Hypothalamus (tissue), 51 donors: ENCODE measurements around the gene PXMP2.
"Not testable (repeated sequence)": the region's sequence is repeated elsewhere in the genome, so short reads cannot be mapped to it uniquely, and the experiment has no call there.

ENCODE experiments used
- DNase-seq, 51 donors: peaks; one replicate each; lab custom pipeline; 2025; lab: John Stamatoyannopoulos, UW

Gene PXMP2

DNA sequence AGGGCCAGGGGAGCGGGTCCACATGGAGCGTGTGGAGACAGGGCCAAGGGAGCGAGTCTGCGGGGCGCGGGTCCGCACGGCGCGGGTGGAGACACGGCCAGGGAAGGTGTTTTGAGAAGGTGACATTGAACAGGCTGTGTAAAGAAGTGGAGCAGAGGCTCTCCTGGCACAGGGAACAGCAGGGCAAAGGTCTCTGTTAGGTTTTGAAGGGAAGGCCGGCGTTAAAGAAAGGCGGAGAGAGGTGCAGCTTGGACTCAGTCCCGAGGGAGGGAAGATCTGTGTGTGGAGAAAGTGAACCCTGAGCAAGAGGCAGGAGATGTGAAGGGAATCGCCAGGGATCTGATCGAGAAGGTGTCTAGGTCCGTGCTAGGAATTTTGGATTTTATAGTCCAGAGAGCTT lies 1.8 kb downstream of the PXMP2 start:
- DNase-seq, result no peak

GRCh38 chr12:132690112-132690511 lies 2.7 kb downstream of the PXMP2 start:
- no peak for DNase-seq

GRCh38 chr12:132692030-132692429 lies 4.6 kb downstream of the PXMP2 start:
- DNase-seq, result not testable (repeated sequence)

DNA sequence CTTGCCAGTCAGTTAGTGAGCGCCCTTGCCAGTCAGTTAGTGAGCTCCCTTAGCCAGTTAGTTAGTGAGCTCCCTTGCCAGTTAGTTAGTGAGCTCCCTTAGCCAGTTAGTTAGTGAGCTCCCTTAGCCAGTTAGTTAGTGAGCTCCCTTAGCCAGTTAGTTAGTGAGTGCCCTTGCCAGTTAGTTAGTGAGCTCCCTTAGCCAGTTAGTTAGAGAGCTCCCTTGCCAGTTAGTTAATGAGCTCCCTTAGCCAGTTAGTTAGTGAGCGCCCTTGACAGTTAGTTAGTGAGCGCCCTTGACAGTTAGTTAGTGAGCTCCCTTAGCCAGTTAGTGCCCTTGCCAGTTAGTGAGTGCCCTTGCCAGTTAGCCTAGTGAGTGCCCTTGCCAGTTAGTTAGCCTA lies 7.5 kb downstream of the PXMP2 start:
- DNase-seq, result not testable (repeated sequence)

GRCh38 chr12:132695431-132695830 lies 8.0 kb downstream of the PXMP2 start:
- no peak for DNase-seq

DNA sequence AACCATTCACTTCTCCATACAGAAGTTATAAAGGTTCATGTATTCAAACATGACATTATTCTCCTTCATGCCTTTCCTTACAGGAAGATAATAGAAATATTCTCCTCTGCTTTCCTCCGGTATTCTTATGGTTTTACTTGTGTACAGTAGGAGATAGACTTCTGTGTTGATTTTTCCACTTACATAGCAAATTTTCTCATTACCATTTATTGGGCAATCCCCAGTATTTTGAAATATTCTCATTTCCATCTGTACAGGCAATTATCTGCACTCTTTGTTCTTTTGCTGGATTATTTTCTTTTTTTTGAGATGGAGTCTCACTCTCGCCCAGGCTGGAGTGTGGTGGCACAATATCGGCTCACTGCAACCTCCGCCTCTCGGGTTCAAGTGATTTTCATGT lies 11.0 kb downstream of the PXMP2 start:
- DNase-seq, result no peak

GRCh38 chr12:132700212-132700822 lies 12.9 kb downstream of the PXMP2 start:
- DNase-seq, result no peak

GRCh38 chr12:132702640-132703039 lies 15.3 kb downstream of the PXMP2 start:
- no peak for DNase-seq

DNA sequence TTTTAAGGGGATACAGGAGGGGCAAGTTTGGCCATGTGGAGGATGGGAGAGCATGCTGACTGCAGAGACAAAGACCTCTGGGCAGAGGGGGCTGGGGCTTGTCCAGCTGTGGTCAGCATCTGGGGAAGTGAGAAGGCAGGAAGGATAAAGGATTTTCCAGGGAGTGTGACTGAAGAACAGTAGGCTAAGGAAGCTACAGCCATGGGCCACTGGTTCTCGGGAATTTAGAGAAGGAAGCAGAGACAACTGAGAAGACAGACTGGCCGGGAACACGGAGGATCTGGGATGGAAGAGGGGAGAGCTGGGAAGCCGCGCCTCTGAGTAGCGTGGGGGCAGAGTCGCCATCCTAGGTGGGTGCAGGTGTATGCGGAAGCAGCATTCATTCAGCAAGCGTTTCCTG lies 16.3 kb downstream of the PXMP2 start:
- no peak for DNase-seq

- no peak for DNase-seq
These were observed 19.9 kb downstream of the PXMP2 start for GRCh38 chr12:132707241-132707640.

GRCh38 chr12:132708150-132708549 lies 20.8 kb downstream of the PXMP2 start:
- no peak for DNase-seq

DNA sequence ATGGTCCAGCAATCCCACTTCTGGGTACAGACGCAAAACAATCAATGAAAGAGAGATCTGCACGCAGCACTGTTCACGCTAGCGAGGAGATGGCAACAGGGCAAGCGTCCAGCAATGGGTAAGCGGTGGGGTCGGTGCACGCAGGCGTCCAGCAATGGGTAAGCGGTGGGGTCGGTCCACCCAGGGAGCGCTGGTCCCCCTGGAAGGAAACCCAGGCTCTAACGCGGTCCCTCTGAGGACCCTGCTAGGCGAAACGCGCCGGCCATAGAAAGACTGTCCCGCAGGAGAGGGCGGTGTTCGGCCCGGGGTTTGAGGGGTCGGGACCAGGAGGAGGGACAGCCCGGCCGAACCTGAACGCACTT lies 22.6 kb downstream of the PXMP2 start:
- DNase-seq, result peak in 6 of 51 donors; percentile 23 to 46 (median 41)

DNA sequence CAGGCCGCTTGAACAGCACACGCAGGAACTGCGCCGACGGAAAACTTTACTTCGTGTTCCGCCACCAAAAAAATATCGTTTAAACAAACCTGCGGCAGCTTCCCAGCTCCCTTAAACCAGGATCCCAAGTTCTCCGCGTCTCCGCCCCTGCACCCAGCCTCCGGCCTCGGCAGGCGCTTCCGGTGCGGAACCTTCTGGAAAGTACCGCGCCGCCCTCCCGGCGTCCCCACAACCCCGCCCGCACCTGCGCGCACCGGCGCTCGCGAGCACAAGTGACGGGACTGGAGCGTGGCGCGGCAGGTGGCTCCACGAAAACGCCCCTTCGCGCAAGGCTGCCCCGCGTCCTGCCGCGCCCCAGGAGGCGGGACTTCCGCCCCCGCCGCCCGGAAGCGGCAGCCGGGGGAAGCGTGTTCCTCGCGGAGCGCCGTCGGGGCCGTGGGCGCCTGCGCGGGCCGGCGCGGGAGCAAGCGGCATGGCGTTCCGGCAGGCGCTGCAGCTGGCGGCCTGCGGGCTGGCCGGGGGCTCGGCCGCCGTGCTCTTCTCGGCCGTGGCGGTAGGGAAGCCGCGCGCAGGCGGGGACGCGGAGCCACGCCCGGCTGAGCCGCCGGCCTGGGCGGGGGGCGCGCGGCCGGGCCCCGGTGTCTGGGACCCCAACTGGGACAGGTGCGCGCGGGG lies 23.2 kb downstream of the PXMP2 start, which contains the start of gene PGAM5:
Gene PGAM5 (plus strand): TSS at position 438 of the 675 bp plus-strand sequence. CDS start 35 bp downstream, at position 473.
- DNase-seq, result peak in 50 of 51 donors; percentile 6 to 85 (median 60)

GRCh38 chr12:132711080-132711843 lies 23.9 kb downstream of the PXMP2 start:
- peak in 4 of 51 donors; percentile 22 to 49 (median 37) for DNase-seq

DNA sequence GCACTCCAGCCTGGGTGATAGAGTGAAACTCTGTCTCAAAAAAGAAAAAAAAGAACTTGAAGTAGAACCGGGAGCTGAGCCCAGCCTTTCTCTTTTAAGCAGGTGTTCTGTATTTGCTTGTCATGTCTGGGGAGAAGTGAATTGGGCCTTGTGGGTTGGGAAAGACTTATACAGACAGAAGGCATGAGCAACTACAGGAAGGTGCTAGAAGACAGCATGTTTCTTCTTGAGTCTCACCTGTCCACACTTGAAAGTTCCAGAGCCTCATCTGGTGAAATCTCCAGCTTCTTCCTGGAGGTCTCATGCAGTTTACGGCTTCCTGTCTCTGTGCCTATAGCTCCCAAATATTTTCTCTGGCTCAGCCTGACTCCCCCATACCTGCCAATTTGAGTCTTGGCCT lies 25.7 kb downstream of the PXMP2 start:
- no peak for DNase-seq

GRCh38 chr12:132715874-132716273 lies 28.5 kb downstream of the PXMP2 start:
- DNase-seq, result no peak

GRCh38 chr12:132716356-132716755 lies 29.0 kb downstream of the PXMP2 start:
- DNase-seq, result no peak

GRCh38 chr12:132717011-132717410 lies 29.6 kb downstream of the PXMP2 start:
- no peak for DNase-seq

- DNase-seq, result no peak
These were observed 30.4 kb downstream of the PXMP2 start for GRCh38 chr12:132717531-132718387.

DNA sequence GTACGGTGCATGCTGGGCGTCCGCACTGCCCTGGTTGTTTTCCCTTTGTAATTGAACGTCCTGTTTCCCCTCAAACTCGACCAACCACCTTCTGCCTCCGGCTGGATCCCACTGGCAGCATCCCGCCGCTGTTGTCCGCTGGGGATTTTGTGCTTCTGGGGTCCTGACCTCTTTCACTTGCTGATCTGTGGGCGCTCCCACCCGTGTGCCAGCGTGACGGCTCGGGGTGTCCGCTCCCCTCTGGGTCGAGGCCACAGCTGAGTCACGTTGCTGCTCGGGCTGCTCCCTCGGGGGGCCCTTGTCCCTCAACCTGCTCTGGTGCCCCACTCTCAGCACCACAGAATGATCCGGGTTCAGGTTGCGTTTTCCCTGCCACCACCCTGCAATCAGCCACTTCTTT lies 31.3 kb downstream of the PXMP2 start:
- DNase-seq, result no peak
